ENCODE data around the gene KCND1.
A peak's percentile ranks its signal among the peaks of the same experiment; 100 is the strongest.

Gene KCND1

DNA sequence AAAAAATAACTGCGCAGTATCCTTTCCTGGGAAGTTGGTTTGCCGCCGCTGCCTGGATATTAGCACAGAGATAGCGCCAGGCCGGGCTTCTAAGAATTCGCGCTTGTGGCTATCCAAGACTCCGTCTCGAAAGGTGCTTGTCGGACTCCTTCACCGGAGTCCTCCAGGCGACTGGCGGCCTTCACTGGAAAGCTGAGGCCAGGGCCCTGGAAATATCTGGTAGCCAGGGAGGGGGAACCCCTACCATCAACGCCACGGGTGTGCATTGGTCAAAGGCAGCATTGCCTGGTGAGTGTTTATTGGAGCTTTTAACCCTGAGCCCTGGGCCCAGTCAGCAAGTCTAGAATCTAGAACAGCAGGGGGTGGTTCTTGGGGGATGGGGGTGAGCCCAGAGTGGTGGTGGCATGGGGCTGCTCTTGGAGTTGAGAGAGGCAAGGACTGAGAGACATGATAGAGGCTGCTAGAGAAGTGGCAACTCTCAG is 52.2 kb downstream of the KCND1 start:
- no peak for TF ChIP-seq GATA1 (IDR thresholded peaks at IDR 0.05; ENCODE audit: low read depth, low read length)
- no peak for TF ChIP-seq POLR2A (IDR thresholded peaks at IDR 0.05; ENCODE audit: low read length)
- peak in 1 of 2 experiments; percentile 68 for DNase-seq

DNA sequence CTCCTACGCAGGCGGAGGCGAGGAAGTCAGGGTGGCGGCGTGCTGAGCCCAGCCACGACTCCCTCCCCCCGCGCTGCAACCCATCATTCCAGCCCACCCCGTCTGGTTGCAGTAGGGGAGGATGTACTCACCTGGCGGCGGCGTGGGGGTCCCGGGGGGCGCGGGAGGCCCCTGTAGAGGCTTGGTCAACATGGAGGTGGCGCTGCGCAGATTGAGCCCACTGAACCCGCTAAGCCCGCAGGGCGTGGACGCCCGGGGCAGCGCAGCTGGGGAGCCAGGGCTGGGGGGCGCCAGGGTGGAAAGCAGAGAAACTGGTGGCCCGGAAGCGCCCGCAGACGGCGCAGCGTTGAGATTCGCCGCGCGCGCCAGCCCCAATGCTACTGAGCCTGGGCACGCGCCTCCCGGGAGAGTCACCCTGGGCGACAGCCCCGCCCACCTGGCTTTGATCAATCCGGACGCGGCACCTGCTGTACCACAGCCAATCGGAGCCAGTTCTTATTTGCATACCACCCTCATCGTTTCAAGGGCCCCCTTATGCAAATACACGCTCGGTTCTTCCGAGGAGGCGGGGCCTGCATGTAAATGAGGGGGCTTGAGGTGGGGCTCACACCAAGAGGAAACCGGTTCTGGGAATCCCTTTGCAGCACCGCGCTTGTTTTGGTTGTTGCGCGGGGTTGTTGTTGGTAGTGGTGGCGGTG is 52.9 kb downstream of the KCND1 start, which contains the start of gene PIM2:
Gene PIM2 (minus strand): TSS at position 382 of the 698 bp plus-strand sequence. CDS start 190 bp downstream, at position 192.
- peak; percentile 94 for TF ChIP-seq POLR2A (IDR thresholded peaks at IDR 0.05; ENCODE audit: low read length)
- TF ChIP-seq GATA1 (IDR thresholded peaks at IDR 0.05; ENCODE audit: low read depth, low read length), result no peak
- peak; percentile 95 to 96 for DNase-seq

DNA sequence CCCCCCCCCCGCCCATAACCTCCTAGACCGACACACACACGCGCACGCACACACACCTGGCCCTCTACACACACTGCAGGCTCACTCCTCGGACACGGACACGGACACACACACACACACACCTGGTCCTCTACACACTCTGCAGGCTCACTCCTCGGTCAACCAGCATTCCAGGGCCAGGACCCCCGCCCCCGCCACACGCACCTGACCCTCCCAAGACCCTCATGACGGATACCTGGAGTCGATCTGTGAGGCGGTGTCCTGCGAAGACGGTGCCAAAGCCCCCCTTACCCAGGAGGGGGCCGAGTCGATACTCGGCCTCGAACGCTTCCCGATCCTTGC is 53.4 kb downstream of the KCND1 start:
- no peak for TF ChIP-seq POLR2A (IDR thresholded peaks at IDR 0.05; ENCODE audit: low read length)
- DNase-seq, result peak in 1 of 2 experiments; percentile 36

DNA sequence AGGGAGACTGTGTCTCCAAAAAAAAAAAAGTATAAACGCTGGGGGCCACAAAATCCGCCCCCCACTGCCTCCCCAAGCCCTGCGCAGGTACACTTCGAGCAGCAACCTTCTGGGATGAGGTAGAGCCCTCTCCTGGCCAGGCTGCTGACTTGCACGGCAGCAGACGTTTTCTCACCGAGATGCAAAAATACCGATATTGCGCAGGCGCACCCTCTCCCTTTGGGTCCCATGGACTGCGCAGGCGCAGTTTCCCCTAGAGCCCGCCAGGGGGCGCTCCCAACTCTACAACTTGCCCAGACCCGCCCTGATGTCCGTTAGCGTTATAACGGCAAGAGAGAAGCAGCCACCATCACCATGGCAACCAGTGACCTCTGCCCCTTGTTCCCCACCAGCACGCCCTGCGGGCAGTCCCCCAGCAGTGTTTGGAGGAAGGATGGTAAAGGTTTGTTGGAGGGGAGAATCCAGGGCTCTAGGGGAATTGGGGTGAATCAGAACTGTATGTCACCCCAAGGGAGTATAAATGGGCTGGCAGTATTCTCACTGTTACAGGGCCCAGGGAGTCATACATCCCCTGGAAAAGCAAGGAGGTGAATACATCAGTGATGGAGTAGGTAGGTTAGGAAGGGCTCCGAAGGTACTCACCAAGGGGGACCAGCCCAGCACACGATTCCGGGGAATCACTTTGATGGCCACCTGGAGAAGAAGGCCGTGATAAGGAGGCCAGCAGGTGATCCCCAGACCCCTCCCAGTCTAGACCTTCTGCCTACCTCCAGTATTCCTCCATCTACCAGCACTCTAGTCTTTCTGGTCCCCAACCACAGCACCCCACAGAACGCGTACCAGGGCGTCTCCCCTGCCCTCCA is 54.3 kb downstream of the KCND1 start:
- DNase-seq, result peak; percentile 94
- TF ChIP-seq GATA1 (IDR thresholded peaks at IDR 0.05; ENCODE audit: low read depth, low read length), result no peak
- peak; percentile 42 for TF ChIP-seq POLR2A (IDR thresholded peaks at IDR 0.05; ENCODE audit: low read length)

DNA sequence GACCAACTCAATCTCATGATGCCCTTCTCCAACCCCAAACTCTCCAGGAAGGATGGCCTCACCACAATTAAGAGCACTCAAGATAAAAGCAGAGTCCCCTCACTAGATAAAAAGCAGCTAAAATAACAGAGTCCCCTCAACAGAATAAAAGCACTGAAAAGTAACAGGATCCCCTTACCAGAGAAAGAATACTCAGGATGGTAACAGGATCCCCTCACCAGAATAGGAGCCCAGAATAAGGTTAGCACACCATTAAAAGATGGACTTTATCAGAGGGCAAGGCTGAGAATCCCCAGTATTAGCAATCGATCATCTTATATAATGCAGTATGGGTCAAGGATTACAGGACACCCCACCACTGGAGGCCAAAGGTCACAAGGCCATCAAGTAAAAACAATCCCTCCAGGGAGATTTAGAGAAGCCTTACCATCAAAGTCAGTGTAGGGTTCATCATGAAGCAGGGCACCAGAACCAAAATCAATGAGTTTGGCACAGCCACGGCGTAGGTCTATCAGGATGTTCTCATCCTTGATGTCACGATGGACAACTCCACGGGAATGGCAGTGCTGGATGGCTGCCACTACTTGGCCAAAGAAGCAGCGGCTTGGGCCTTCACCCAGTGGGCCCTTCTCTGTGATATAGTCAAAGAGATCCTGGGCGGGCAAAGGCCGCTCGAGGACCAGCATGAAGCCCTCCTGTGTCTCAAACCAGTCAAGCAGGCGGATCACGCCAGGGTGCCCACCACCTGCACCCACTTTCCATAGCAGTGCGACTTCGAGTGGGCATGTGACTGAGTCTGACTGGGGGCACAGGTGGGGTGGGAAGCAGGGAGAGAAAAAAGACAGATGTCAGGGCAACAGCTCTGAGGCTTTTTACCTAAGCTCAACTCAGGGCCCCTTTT is 56.8 kb downstream of the KCND1 start:
- TF ChIP-seq POLR2A (IDR thresholded peaks at IDR 0.05; ENCODE audit: low read length) (no peak), GATA1 (IDR thresholded peaks at IDR 0.05; ENCODE audit: low read depth, low read length) (no peak)

DNA sequence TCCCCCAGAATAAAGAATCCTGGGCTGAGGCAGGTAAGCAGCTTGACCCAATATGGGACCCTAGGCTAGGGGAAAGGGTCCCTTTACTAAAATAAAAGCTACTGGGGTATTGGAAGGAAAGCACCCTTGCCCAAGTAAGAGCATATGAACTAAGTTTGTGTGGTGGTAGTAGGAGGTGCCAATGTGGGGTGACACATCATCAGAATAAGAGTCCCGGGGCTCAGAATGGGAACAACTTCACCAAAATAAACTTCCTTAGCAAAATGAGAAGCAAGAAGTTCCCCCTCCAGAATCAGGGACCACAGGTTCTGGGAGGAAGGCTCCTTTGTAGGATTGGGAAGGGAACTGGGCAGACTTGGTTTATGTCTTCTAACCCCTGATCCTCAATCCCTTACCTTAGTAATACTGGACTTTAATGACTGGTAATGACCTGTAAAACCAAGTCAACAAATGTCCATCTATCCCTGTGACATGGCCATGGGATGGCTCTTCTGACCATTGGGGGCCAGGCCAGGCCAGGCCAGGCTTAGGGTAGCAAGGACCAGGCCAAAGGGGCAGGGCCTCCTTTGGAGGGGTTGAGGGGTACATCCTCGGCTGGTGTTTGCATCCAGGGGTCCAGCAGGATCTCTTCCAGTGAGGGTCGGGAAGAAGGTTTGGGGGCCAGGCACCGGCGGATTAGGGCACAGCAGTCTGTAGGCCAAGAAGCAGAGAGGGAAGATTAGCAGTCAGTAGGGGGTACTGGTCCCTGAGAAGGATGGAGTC is 57.9 kb downstream of the KCND1 start:
- TF ChIP-seq GATA1 (IDR thresholded peaks at IDR 0.05; ENCODE audit: low read depth, low read length) (no peak), POLR2A (IDR thresholded peaks at IDR 0.05; ENCODE audit: low read length) (peak; percentile 10)
- no peak for DNase-seq

More for the DNA sequence above, 56.8 kb downstream of the KCND1 start:
- no peak for DNase-seq

DNA sequence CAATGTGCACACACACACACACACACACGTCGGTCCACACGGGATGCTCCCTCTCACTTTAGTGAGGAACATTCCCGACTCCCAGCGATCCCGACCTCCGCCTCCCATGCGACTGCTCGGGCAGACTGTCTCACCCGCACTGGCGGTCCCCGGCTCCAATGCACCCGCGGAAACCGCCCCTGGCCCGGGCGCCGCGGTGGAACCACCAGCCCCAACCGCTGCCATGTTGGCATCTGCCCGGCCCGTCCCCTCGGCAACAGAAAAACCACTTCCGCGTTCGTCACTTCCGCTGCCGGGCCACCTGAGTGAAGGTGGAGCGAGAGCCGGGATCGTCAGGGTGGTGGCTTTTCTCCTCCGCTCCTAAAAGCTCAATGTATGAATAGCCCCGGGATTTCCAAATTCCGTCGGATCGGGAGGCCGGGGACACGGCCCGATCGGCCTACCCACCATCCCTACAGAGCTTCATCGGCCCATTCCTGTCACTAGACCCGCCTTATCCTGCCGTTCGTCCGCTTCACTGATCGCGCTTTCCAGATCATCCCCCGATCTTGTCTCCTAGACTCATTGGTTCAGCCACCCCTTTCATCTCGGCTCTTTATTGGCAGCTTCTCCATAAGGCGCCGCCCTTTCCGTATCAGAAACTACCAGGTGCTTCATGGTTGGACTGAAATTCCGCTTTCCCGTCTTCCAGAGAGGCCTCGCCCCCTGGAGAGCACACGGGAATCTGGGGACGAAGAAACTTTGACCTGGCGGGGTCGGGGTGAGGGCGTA is 60.0 kb downstream of the KCND1 start, which contains the start of gene SLC35A2:
Gene SLC35A2 (minus strand): TSS at position 235 of the 771 bp plus-strand sequence. CDS start 10 bp downstream, at position 225.
- TF ChIP-seq POLR2A (IDR thresholded peaks at IDR 0.05; ENCODE audit: low read length) (peak; percentile 88), GATA1 (IDR thresholded peaks at IDR 0.05; ENCODE audit: low read depth, low read length) (no peak)
- DNase-seq, result peak; percentile 84 to 85
